Measurements from ENCODE around the gene DLGAP1. TPM values are rescaled to one million over a fixed set of nuclear protein-coding genes. Genes with fewer than 3 reads are reported as not detected.

The DLGAP1 gene
- total and polyA plus RNA-seq, 4 donors, result 0.06 to 1.2 (median 0.17) TPM; not detected in 1

- TF ChIP-seq, protein P1, sequence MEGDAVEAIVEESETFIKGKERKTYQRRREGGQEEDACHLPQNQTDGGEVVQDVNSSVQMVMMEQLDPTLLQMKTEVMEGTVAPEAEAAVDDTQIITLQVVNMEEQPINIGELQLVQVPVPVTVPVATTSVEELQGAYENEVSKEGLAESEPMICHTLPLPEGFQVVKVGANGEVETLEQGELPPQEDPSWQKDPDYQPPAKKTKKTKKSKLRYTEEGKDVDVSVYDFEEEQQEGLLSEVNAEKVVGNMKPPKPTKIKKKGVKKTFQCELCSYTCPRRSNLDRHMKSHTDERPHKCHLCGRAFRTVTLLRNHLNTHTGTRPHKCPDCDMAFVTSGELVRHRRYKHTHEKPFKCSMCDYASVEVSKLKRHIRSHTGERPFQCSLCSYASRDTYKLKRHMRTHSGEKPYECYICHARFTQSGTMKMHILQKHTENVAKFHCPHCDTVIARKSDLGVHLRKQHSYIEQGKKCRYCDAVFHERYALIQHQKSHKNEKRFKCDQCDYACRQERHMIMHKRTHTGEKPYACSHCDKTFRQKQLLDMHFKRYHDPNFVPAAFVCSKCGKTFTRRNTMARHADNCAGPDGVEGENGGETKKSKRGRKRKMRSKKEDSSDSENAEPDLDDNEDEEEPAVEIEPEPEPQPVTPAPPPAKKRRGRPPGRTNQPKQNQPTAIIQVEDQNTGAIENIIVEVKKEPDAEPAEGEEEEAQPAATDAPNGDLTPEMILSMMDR (IDR thresholded peaks at IDR 0.05; ENCODE audit: low read depth, low read length, missing input control), result no peak
- TF ChIP-seq FOXA1 (IDR thresholded peaks at IDR 0.05) (no peak), HNF4A (conservative IDR thresholded peaks at IDR 0.05) (no peak), NR2F2 (IDR thresholded peaks at IDR 0.05) (no peak), YY1 (IDR thresholded peaks at IDR 0.05) (no peak), GABPA (IDR thresholded peaks at IDR 0.05 in 1 of 2, conservative IDR thresholded peaks at IDR 0.05 in 1 of 2) (no peak), JUND (IDR thresholded peaks at IDR 0.05) (no peak), TAF1 (conservative IDR thresholded peaks at IDR 0.05) (no peak), ATF3 (IDR thresholded peaks at IDR 0.05) (no peak), RAD21 (IDR thresholded peaks at IDR 0.05) (no peak), RXRA (IDR thresholded peaks at IDR 0.05) (no peak), REST (IDR thresholded peaks at IDR 0.05) (no peak), HNF4G (IDR thresholded peaks at IDR 0.05) (no peak), EGR1 (IDR thresholded peaks at IDR 0.05; ENCODE audit: low read depth in 2 of 2) (no peak), FOXA2 (IDR thresholded peaks at IDR 0.05) (no peak), SP1 (IDR thresholded peaks at IDR 0.05) (no peak)
- TF ChIP-seq, protein P2, sequence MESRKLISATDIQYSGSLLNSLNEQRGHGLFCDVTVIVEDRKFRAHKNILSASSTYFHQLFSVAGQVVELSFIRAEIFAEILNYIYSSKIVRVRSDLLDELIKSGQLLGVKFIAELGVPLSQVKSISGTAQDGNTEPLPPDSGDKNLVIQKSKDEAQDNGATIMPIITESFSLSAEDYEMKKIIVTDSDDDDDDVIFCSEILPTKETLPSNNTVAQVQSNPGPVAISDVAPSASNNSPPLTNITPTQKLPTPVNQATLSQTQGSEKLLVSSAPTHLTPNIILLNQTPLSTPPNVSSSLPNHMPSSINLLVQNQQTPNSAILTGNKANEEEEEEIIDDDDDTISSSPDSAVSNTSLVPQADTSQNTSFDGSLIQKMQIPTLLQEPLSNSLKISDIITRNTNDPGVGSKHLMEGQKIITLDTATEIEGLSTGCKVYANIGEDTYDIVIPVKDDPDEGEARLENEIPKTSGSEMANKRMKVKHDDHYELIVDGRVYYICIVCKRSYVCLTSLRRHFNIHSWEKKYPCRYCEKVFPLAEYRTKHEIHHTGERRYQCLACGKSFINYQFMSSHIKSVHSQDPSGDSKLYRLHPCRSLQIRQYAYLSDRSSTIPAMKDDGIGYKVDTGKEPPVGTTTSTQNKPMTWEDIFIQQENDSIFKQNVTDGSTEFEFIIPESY (IDR thresholded peaks at IDR 0.05), result no peak
- TF ChIP-seq, protein P3, sequence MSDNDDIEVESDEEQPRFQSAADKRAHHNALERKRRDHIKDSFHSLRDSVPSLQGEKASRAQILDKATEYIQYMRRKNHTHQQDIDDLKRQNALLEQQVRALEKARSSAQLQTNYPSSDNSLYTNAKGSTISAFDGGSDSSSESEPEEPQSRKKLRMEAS (IDR thresholded peaks at IDR 0.05), result no peak
- 64% methylated on average over 4 of the region's 4 CpGs for WGBS
- Histone ChIP-seq H3K9ac (ENCODE audit: low read depth in 1 of 2, low read length in 2 of 2) (no peak overlapping the region), H3K9me3 (ENCODE audit: control insufficient read depth in 4 of 4, low read length in 3 of 4) (no peaks in the 10 kb centered on the region), H3K27ac (ENCODE audit: low read depth in 1 of 2, low read length in 2 of 2) (no peak overlapping the region), H3K4me3 (ENCODE audit: low read depth in 1 of 3, low read length in 3 of 3) (no peak overlapping the region), H3K27me3 (ENCODE audit: control insufficient read depth in 4 of 4, insufficient read depth in 4 of 4, low read length in 3 of 4) (no peaks in the 10 kb centered on the region), H3K4me1 (ENCODE audit: control insufficient read depth in 4 of 4, insufficient read depth in 4 of 4, low read length in 3 of 4) (no peaks in the 10 kb centered on the region), H3K36me3 (ENCODE audit: control insufficient read depth in 4 of 4, insufficient read depth in 3 of 4, low read depth in 1 of 4, low read length in 3 of 4) (no peaks in the 10 kb centered on the region)
- no peak for DNase-seq (ENCODE audit: low spot score)
Observed at GRCh38 chr18:4445902-4446301, 9.2 kb downstream of the DLGAP1 start.

Measured in liver (tissue), 9 donors.